C4-2B (cell line): Measurements from ENCODE around the gene MAP4K5.

Source experiments
- H3K27ac ChIP-seq: fragments of 450-650 bp; 2 replicates; pipeline ENCODE4 v1.5.1; 2017
- ZFX ChIP-seq: fragments of 450-650 bp; IDR thresholded peaks from 2 replicates; pipeline ENCODE4 v1.6.1; 2017
- TF ChIP-seq, protein P1 (sequence below): fragments of 450-650 bp; conservative IDR thresholded peaks from 2 replicates; pipeline ENCODE4 v1.5.1; 2017; ENCODE audit warnings: mild to moderate bottlenecking

Gene MAP4K5

DNA sequence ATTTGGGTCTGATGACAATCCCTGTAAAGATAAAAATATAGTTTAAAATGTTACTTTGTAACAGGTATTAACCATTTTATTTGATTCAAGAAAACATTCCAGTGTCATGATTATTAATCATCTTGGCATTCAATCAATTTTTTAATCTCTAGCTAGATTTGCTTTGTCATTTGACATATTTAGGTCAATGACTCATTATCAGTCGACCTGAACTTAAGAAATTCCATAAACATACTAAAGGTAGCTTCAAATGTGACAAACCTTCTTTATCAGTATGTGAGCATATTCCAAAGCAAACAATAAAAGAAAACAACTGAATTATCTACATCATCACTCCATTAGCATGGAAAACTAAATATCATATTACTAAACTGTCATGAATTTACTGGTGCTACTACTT is 84.9 kb downstream of the MAP4K5 start:
- no peak overlapping the region for H3K27ac ChIP-seq
- TF ChIP-seq ZFX: no peak
- TF ChIP-seq, protein P1, sequence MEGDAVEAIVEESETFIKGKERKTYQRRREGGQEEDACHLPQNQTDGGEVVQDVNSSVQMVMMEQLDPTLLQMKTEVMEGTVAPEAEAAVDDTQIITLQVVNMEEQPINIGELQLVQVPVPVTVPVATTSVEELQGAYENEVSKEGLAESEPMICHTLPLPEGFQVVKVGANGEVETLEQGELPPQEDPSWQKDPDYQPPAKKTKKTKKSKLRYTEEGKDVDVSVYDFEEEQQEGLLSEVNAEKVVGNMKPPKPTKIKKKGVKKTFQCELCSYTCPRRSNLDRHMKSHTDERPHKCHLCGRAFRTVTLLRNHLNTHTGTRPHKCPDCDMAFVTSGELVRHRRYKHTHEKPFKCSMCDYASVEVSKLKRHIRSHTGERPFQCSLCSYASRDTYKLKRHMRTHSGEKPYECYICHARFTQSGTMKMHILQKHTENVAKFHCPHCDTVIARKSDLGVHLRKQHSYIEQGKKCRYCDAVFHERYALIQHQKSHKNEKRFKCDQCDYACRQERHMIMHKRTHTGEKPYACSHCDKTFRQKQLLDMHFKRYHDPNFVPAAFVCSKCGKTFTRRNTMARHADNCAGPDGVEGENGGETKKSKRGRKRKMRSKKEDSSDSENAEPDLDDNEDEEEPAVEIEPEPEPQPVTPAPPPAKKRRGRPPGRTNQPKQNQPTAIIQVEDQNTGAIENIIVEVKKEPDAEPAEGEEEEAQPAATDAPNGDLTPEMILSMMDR: no peak

DNA sequence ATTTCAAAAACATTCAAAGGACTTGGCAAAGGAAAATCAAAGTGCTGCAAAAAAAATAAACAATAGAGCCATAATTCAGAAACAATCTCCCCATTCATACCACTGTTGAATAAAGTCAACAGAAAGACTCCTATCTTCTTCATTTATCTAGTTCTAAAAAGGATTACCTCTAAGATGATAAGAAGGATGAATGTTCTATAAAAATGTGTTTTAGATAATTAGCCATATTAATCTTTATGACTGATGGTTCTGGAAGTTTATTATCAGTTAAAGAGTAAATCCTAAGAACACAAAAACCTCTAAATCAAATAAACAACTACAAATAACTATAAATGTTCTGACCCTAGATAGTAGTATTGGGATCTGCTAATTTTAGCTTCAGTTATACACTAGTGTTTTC is 97.8 kb downstream of the MAP4K5 start:
- no peak overlapping the region for H3K27ac ChIP-seq

DNA sequence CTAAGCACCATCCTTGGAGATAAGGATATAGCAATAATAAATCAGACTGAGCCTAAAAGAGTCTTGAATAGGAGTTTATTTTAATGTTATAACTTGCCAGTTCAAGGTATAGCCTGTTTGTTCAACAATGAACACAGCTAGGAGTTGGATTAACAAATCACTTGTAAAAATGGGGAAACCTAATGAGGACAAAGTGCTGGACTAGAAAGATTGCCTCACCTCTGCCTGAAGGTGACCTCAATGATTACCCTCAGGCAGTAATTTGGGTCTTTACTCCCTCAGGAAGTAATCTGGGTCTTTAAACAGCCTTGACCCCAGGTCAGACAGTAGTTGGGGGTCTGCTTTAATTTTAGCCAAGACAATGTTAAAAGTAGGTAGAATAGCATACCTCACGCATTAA is 100.2 kb downstream of the MAP4K5 start:
- TF ChIP-seq ZFX: no peak
- TF ChIP-seq, protein P1: no peak
- no peak overlapping the region for H3K27ac ChIP-seq

More for the DNA sequence above, 97.8 kb downstream of the MAP4K5 start:
- TF ChIP-seq, protein P1: no peak
- no peak for TF ChIP-seq ZFX

- TF ChIP-seq, protein P1: no peak
- no peak for TF ChIP-seq ZFX
- H3K27ac ChIP-seq: no peak overlapping the region
Measured at GRCh38 chr14:50425816-50426215, 106.6 kb downstream of the MAP4K5 start.

GRCh38 chr14:50425105-50425504 is 107.3 kb downstream of the MAP4K5 start:
- no peak overlapping the region for H3K27ac ChIP-seq
- TF ChIP-seq, protein P1: no peak
- no peak for TF ChIP-seq ZFX

DNA sequence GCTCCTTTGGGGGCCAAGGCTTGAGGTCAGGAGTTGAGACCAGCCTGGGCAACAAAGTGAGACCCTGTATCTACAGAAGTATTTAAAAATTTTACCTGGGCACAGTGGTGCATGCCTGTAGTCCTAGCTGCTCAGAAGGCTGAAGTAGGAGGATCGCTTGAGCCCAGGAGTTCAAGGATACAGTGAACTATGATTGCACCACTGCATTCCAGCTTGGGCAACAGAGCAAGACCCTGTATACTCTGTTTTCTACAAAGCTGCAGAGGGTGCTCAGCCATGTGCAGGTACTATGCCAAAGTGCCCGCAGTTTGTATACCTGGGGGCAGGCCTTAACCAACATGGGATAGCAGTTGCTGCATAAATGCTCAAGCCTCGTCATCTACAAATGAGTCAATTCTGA is 108.8 kb downstream of the MAP4K5 start:
- H3K27ac ChIP-seq: no peak overlapping the region
- no peak for TF ChIP-seq ZFX
- TF ChIP-seq, protein P1: no peak

DNA sequence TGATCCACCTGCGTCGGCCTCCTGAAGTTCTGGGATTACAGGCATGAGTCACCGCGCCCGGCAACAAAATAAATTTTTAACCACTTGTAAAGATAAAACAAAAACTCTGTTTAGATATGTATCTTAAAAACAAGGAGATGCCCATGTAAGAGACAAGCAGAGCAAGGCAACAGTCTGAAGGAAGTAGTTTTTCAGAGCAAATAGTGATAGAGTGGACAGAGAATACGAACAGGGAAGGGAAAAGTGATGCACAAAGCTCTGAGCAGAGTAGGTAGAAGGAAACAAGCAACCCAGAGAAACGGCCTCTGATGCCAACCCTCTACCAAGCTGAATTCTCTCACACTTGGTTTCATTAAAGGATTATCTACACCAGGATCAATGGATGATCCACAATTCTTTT is 110.9 kb downstream of the MAP4K5 start:
- no peak for TF ChIP-seq ZFX
- TF ChIP-seq, protein P1: no peak
- H3K27ac ChIP-seq: no peak overlapping the region
